HCT116 (cell line): Measurements from ENCODE around the gene EXOC4. TPM values are rescaled to one million over a fixed set of nuclear protein-coding genes. Genes with fewer than 3 reads are reported as not detected.

Experiments
- ATAC-seq: fragments of 200-7000 bp; cut with Tn5 transposase; 2 replicates; pipeline ENCODE4 v1.9.1; 2020; ENCODE audit warnings: mild to moderate bottlenecking, moderate library complexity
- BruUV-seq: library from RNA; stranded (reverse); fragments of 400-500 nt; replicated peaks from 2 replicates; lab custom pipeline; 2021; lab: Mats Ljungman, UMichigan
- CTCF ChIA-PET: fragments of 300-600 bp; sonication (Branson Sonifier 250); formaldehyde crosslinking; loops from one replicate; lab custom pipeline; 2021; ENCODE audit warnings: antibody characterized with exemption; lab: Charles Lee
- POLR2A ChIA-PET: fragments of 300-600, 350-600 bp; sonication (Branson Sonifier 250); formaldehyde crosslinking; loops from one replicate; lab custom pipeline; 2021; ENCODE audit warnings: antibody characterized with exemption; lab: Charles Lee
- RAD21 ChIA-PET, 2 experiments: fragments of 300-600 bp; sonication (Branson Sonifier 250); formaldehyde crosslinking; loops; one replicate each; lab custom pipeline; 2023; ENCODE audit warnings: low total read pairs in 2 of 2; ENCODE audit not compliant: uncharacterized antibody in 2 of 2, unreplicated experiment in 2 of 2, low non-redundant PET in 1 of 2; lab: Charles Lee
- DNase-seq: peaks from one replicate; pipeline ENCODE4 v3.0.0-alpha.2; 2010; ENCODE audit warnings: low read depth, low spot score
- H2AFZ ChIP-seq: fragments of 200-600 bp; shearing (Covaris generic), sonication (generic); 2 replicates; pipeline ENCODE4 v1.6.1; 2017; ENCODE audit warnings: low read depth, mixed run types, mixed read lengths, antibody characterized with exemption, low read length; ENCODE audit not compliant: poor library complexity, severe bottlenecking
- H3K27ac ChIP-seq: 2 replicates; pipeline ENCODE4 v1.5.1; 2012; ENCODE audit warnings: low read depth, low read length
- H3K27me3 ChIP-seq: fragments of 200-600 bp; sonication (generic); 2 replicates; pipeline ENCODE4 v1.6.1; 2016; ENCODE audit warnings: mixed run types, low read length, mixed read lengths; ENCODE audit not compliant: insufficient read depth
- H3K36me3 ChIP-seq, 2 experiments: fragments of 200-500 bp in 1 of 2; fragments of 200-600 bp in 1 of 2; sonication (Bioruptor generic) in 1 of 2; sonication (generic) in 1 of 2; 2 replicates each; pipeline versions ENCODE4 v1.5.1 to v1.6.1; 2014 to 2016; ENCODE audit warnings: low read length in 2 of 2, inconsistent platforms in 1 of 2, mixed read lengths in 1 of 2, mixed run types in 1 of 2; ENCODE audit not compliant: insufficient read depth in 2 of 2, control insufficient read depth in 1 of 2
- H3K4me1 ChIP-seq, 2 experiments: fragments of 200-600 bp in 1 of 2; sonication (generic) in 1 of 2; 2 replicates each; pipeline versions ENCODE4 v1.5.1 to v1.6.1; 2012 to 2017; ENCODE audit warnings: low read length in 2 of 2, inconsistent platforms in 1 of 2, mild to moderate bottlenecking in 1 of 2, mixed read lengths in 1 of 2, mixed run types in 1 of 2, moderate library complexity in 1 of 2; ENCODE audit not compliant: insufficient read depth in 2 of 2, control insufficient read depth in 1 of 2
- H3K4me2 ChIP-seq: fragments of 200-600 bp; sonication (generic); 2 replicates; pipeline ENCODE4 v1.6.1; 2017; ENCODE audit warnings: mixed run types, low read length, mixed read lengths
- H3K4me3 ChIP-seq, 2 experiments: fragments of 200-600 bp in 1 of 2; sonication (generic) in 1 of 2; replicated peaks in 1 of 2; 2 replicates each; pipeline ENCODE4 v1.5.1; 2011 to 2016; ENCODE audit warnings: low read length in 2 of 2, control low read depth in 1 of 2, low read depth in 1 of 2, mild to moderate bottlenecking in 1 of 2, mixed read lengths in 1 of 2, mixed run types in 1 of 2
- H3K79me2 ChIP-seq: fragments of 200-600 bp; sonication (generic); 2 replicates; pipeline ENCODE4 v1.6.1; 2017; ENCODE audit warnings: mild to moderate bottlenecking, mixed run types, low read length, moderate library complexity, mixed read lengths; ENCODE audit not compliant: insufficient read depth
- H3K9ac ChIP-seq: fragments of 200-600 bp; sonication (generic); 2 replicates; pipeline ENCODE4 v1.6.1; 2016; ENCODE audit warnings: low read length, mixed read lengths
- H3K9me2 ChIP-seq: fragments of 200-600 bp; sonication (generic), shearing (Covaris generic); 2 replicates; pipeline ENCODE4 v1.6.1; 2017; ENCODE audit warnings: mixed run types, mild to moderate bottlenecking, moderate library complexity; ENCODE audit not compliant: insufficient read depth
- H3K9me3 ChIP-seq, 2 experiments: fragments of 200-500 bp in 1 of 2; fragments of 200-600 bp in 1 of 2; sonication (Bioruptor generic) in 1 of 2; sonication (generic) in 1 of 2; 2 replicates each; pipeline ENCODE4 v1.6.1; 2014 to 2017; ENCODE audit warnings: low read length in 2 of 2, mixed read lengths in 2 of 2, inconsistent platforms in 1 of 2, low read depth in 1 of 2, mild to moderate bottlenecking in 1 of 2, mixed run types in 1 of 2, moderate library complexity in 1 of 2; ENCODE audit not compliant: control insufficient read depth in 1 of 2, insufficient read depth in 1 of 2
- H4K20me1 ChIP-seq: fragments of 200-600 bp; sonication (generic), shearing (Covaris generic); 2 replicates; pipeline ENCODE4 v1.6.1; 2017; ENCODE audit warnings: mixed run types, mild to moderate bottlenecking, moderate library complexity; ENCODE audit not compliant: insufficient read depth
- CBX3 ChIP-seq: IDR thresholded peaks from 2 replicates; pipeline ENCODE4 v1.6.1; 2012; ENCODE audit warnings: low read depth
- CEBPB ChIP-seq: IDR thresholded peaks from 2 replicates; pipeline ENCODE4 v1.6.1; 2012; ENCODE audit warnings: low read depth
- EGR1 ChIP-seq: IDR thresholded peaks from 2 replicates; pipeline ENCODE4 v1.6.1; 2012; ENCODE audit warnings: low read depth
- EZH2phosphoT487 ChIP-seq: fragments of 200-600 bp; IDR thresholded peaks from 2 replicates; pipeline ENCODE4 v1.6.1; 2018; ENCODE audit warnings: antibody characterized with exemption, borderline replicate concordance
- POLR2A ChIP-seq: IDR thresholded peaks from 2 replicates; pipeline ENCODE4 v1.7.0; 2011; ENCODE audit warnings: borderline replicate concordance; ENCODE audit not compliant: insufficient read depth, insufficient read length; ENCODE audit errors: extremely low read depth
- POLR2AphosphoS5 ChIP-seq: IDR thresholded peaks from 2 replicates; pipeline ENCODE4 v1.6.1; 2011; ENCODE audit warnings: mild to moderate bottlenecking, low read depth, low read length, moderate library complexity
- SIN3A ChIP-seq: IDR thresholded peaks from 2 replicates; pipeline ENCODE4 v1.6.1; 2012; ENCODE audit warnings: low read depth
- SP1 ChIP-seq: IDR thresholded peaks from 2 replicates; pipeline ENCODE4 v1.6.1; 2012; ENCODE audit warnings: low read depth
- TCF7L2 ChIP-seq: IDR thresholded peaks from 2 replicates; pipeline ENCODE4 v1.7.0; 2011; ENCODE audit warnings: borderline replicate concordance, inconsistent platforms; ENCODE audit not compliant: insufficient read depth, insufficient read length; ENCODE audit errors: extremely low read depth
- YY1 ChIP-seq: IDR thresholded peaks from 2 replicates; pipeline ENCODE4 v1.6.1; 2011; ENCODE audit warnings: low read length, low read depth, moderate library complexity, mild to moderate bottlenecking; ENCODE audit not compliant: insufficient replicate concordance; ENCODE audit errors: extremely low read depth
- ZNF274 ChIP-seq: fragments of 200-500 bp; sonication (Bioruptor generic); IDR thresholded peaks from 2 replicates; pipeline ENCODE4 v1.6.1; 2014; ENCODE audit warnings: mild to moderate bottlenecking, low read depth, low read length, inconsistent platforms
- intact Hi-C: fragments of 100-400 bp; cut with micrococcal nuclease; formaldehyde crosslinking; loops from 2 replicates; pipeline ENCODE4 v1.10.0; 2022
- total RNA-seq: library from RNA; stranded (reverse); gene quantifications from one replicate; pipeline ENCODE4 v1.2.1, GENCODE V29; 2021; ENCODE audit not compliant: unreplicated experiment
- TF ChIP-seq, protein P1 (sequence below): IDR thresholded peaks from 2 replicates; pipeline ENCODE4 v1.6.1; 2012
- TF ChIP-seq, protein P2 (sequence below), 3 experiments: fragments of 200-600 bp in 1 of 3; sonication (generic) in 1 of 3; IDR thresholded peaks in 2 of 3; conservative IDR thresholded peaks in 1 of 3; 2 replicates each; pipeline ENCODE4 v1.5.1; 2012 to 2017; ENCODE audit warnings: low read depth in 2 of 3, low read length in 2 of 3, antibody characterized with exemption in 1 of 3, borderline replicate concordance in 1 of 3, control low read depth in 1 of 3, mild to moderate bottlenecking in 1 of 3, mixed read lengths in 1 of 3, mixed run types in 1 of 3, moderate library complexity in 1 of 3; ENCODE audit not compliant: insufficient read depth in 1 of 3
- TF ChIP-seq, protein P3 (sequence below): IDR thresholded peaks from 2 replicates; pipeline ENCODE4 v1.6.1; 2012; ENCODE audit warnings: low read depth

EXOC4 gene
- total RNA-seq, 1 experiment from 2014 or later: 40.3 TPM

DNA sequence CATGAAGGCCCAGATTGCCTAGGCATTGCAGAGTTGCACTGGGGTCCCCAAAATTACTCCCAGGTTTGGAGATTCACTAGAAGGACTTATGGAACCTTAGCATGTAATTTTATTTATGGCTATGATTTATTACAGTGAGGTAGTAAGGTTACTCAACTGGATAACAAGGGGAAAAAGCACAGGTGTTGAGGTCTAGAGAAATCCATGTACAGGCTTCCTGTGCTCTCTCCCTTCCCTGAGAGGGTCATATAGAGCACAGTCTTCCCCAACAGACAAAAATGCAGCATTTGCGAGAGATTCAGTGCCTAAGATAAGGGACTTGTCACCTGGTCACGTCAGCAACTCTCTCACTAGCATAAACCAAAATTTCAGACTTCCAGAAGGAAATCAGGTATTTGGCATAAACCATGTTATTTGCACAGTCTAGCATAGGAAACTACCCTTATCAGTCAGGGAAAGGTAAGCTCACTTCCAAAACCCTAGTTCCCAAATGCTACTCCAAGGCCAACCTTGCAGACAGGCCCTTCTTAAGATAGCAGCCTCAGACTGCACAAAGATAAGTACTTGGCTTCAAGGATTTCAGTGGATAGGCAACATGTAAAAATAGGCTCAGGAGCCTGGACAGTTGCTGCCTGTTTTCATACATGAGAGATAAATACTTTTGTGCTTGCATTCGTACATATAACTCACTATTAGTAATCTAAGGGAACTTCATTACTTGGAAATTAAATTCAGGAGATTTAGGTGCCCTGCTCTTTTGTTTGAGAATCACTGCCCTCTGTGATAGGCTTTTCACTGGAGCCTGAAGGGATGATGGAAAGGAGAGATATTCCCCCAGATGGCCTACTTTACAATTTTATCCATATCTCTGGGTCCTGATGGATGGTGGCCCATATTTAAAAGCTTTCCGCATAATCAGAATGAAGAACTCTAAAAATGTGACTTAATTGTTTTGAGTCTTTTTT lies 495.8 kb downstream of the EXOC4 start:
- RAD21 ChIA-PET: no interaction called here
- Histone ChIP-seq H3K4me2 (no peak overlapping the region), H3K36me3 (no peaks in the 10 kb centered on the region), H3K4me3 (no peak overlapping the region), H3K9me3 (no peaks in the 10 kb centered on the region), H3K9ac (no peak overlapping the region), H3K4me1 (no peaks in the 10 kb centered on the region), H3K27ac (no peak overlapping the region), H2AFZ (no peak overlapping the region), H3K27me3 (no peaks in the 10 kb centered on the region), H3K9me2 (no peaks in the 10 kb centered on the region)
- CTCF ChIA-PET: no interaction called here
- no peak for DNase-seq
- no TSS peak for BruUV-seq
- POLR2A ChIA-PET: no interaction called here
- no peak for ATAC-seq
- no peak for TF ChIP-seq CBX3
- TF ChIP-seq, all 23 proteins: peak for 0
- intact Hi-C loops: no loop called here
- H4K20me1 ChIP-seq: no peaks in the 10 kb centered on the region
- no peaks in the 10 kb centered on the region for H3K79me2 ChIP-seq

DNA sequence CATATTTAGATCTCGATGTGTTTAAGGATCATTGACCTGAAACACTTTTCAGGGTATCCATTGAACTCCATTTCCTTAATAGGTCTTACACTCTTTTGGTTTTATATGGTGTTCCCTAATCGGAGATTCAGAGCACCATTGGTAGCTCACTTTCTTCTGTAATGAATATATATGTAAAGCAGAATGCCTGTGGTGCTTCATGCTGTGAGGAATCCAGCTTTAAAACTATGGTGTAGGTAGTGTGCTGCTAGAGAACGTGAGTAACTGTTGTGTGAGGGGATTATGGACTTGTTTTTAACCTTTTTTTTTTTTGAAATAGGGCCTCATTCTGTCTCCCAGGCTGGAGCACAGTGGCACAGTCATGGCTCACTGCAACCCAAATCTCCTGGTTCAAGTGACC lies 497.4 kb downstream of the EXOC4 start:
- H3K27ac ChIP-seq: no peak overlapping the region
- intact Hi-C loops: no loop called here
- CTCF ChIA-PET: no interaction called here
- H3K9ac ChIP-seq: no peak overlapping the region
- no peaks in the 10 kb centered on the region for H3K4me1 ChIP-seq
- H3K27me3 ChIP-seq: no peaks in the 10 kb centered on the region
- no peak overlapping the region for H3K4me2 ChIP-seq
- no peaks in the 10 kb centered on the region for H3K79me2 ChIP-seq
- no peaks in the 10 kb centered on the region for H3K9me3 ChIP-seq
- RAD21 ChIA-PET: no interaction called here
- BruUV-seq: no TSS peak
- DNase-seq (no peak), ATAC-seq (no peak)
- no peaks in the 10 kb centered on the region for H3K9me2 ChIP-seq
- H3K36me3 ChIP-seq: no peaks in the 10 kb centered on the region
- no peaks in the 10 kb centered on the region for H4K20me1 ChIP-seq
- H2AFZ ChIP-seq: no peak overlapping the region
- no peak overlapping the region for H3K4me3 ChIP-seq
- POLR2A ChIA-PET: no interaction called here
- TF ChIP-seq POLR2A: no peak
- TF ChIP-seq, protein P1, sequence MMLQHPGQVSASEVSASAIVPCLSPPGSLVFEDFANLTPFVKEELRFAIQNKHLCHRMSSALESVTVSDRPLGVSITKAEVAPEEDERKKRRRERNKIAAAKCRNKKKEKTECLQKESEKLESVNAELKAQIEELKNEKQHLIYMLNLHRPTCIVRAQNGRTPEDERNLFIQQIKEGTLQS: no peak
- TF ChIP-seq SIN3A: no peak
- no peak for TF ChIP-seq EZH2phosphoT487
- TF ChIP-seq EGR1: no peak
- TF ChIP-seq, protein P2, sequence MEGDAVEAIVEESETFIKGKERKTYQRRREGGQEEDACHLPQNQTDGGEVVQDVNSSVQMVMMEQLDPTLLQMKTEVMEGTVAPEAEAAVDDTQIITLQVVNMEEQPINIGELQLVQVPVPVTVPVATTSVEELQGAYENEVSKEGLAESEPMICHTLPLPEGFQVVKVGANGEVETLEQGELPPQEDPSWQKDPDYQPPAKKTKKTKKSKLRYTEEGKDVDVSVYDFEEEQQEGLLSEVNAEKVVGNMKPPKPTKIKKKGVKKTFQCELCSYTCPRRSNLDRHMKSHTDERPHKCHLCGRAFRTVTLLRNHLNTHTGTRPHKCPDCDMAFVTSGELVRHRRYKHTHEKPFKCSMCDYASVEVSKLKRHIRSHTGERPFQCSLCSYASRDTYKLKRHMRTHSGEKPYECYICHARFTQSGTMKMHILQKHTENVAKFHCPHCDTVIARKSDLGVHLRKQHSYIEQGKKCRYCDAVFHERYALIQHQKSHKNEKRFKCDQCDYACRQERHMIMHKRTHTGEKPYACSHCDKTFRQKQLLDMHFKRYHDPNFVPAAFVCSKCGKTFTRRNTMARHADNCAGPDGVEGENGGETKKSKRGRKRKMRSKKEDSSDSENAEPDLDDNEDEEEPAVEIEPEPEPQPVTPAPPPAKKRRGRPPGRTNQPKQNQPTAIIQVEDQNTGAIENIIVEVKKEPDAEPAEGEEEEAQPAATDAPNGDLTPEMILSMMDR (IDR thresholded peaks at IDR 0.05 in 2 of 3, conservative IDR thresholded peaks at IDR 0.05 in 1 of 3; ENCODE audit: borderline replicate concordance in 1 of 3, insufficient read depth in 1 of 3, low read depth in 2 of 3, low read length in 2 of 3): no peak
- no peak for TF ChIP-seq TCF7L2
- no peak for TF ChIP-seq SP1
- no peak for TF ChIP-seq CEBPB
- TF ChIP-seq POLR2AphosphoS5: no peak
- TF ChIP-seq, protein P3, sequence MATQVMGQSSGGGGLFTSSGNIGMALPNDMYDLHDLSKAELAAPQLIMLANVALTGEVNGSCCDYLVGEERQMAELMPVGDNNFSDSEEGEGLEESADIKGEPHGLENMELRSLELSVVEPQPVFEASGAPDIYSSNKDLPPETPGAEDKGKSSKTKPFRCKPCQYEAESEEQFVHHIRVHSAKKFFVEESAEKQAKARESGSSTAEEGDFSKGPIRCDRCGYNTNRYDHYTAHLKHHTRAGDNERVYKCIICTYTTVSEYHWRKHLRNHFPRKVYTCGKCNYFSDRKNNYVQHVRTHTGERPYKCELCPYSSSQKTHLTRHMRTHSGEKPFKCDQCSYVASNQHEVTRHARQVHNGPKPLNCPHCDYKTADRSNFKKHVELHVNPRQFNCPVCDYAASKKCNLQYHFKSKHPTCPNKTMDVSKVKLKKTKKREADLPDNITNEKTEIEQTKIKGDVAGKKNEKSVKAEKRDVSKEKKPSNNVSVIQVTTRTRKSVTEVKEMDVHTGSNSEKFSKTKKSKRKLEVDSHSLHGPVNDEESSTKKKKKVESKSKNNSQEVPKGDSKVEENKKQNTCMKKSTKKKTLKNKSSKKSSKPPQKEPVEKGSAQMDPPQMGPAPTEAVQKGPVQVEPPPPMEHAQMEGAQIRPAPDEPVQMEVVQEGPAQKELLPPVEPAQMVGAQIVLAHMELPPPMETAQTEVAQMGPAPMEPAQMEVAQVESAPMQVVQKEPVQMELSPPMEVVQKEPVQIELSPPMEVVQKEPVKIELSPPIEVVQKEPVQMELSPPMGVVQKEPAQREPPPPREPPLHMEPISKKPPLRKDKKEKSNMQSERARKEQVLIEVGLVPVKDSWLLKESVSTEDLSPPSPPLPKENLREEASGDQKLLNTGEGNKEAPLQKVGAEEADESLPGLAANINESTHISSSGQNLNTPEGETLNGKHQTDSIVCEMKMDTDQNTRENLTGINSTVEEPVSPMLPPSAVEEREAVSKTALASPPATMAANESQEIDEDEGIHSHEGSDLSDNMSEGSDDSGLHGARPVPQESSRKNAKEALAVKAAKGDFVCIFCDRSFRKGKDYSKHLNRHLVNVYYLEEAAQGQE: no peak
- no peak for TF ChIP-seq YY1
- TF ChIP-seq ZNF274: no peak
